GM21447 (cell line): ENCODE results near the gene CASK.

Experiments used
- ATAC-seq: cut with Tn5 transposase; IDR thresholded peaks from one replicate; pipeline ENCODE4 v1.9.1; 2021; ENCODE audit not compliant: unreplicated experiment

CASK gene

GRCh38 chrX:41923211-41923977, at the start of gene CASK:
TSS of gene CASK (minus strand) at chrX:41923554. CDS start at chrX:41922988, 566 bp downstream.
- peak; percentile 82 for ATAC-seq

GRCh38 chrX:41971346-41971745, 48.0 kb upstream of the CASK start:
- ATAC-seq = no peak

- no peak for ATAC-seq
Measured at GRCh38 chrX:41970419-41970818, 47.1 kb upstream of the CASK start.

GRCh38 chrX:41963348-41963747, 40.0 kb upstream of the CASK start:
- no peak for ATAC-seq

GRCh38 chrX:41960142-41960541, 36.8 kb upstream of the CASK start:
- no peak for ATAC-seq

GRCh38 chrX:41958861-41959260, 35.5 kb upstream of the CASK start:
- no peak for ATAC-seq

GRCh38 chrX:41956027-41956426, 32.7 kb upstream of the CASK start:
- ATAC-seq = no peak

- ATAC-seq = no peak
Measured at GRCh38 chrX:41952102-41952501, 28.7 kb upstream of the CASK start.

- no peak for ATAC-seq
Measured at GRCh38 chrX:41946989-41947612, 23.7 kb upstream of the CASK start.

GRCh38 chrX:41946235-41946634, 22.9 kb upstream of the CASK start:
- ATAC-seq = no peak

GRCh38 chrX:41935832-41936231, 12.5 kb upstream of the CASK start:
- no peak for ATAC-seq

- ATAC-seq = no peak
Measured at GRCh38 chrX:41933546-41933945, 10.2 kb upstream of the CASK start.

GRCh38 chrX:41932885-41933284, 9.5 kb upstream of the CASK start:
- ATAC-seq = no peak

GRCh38 chrX:41931591-41931990, 8.2 kb upstream of the CASK start:
- ATAC-seq = no peak

GRCh38 chrX:41923978-41924683, 777 bp upstream of the CASK start:
- no peak for ATAC-seq

- ATAC-seq = peak; percentile 16
Measured at GRCh38 chrX:41922431-41923151, 763 bp downstream of the CASK start.

GRCh38 chrX:41921492-41922430, 1.6 kb downstream of the CASK start:
- ATAC-seq = peak; percentile 14

GRCh38 chrX:41919870-41920269, 3.5 kb downstream of the CASK start:
- no peak for ATAC-seq

GRCh38 chrX:41917517-41917916, 5.8 kb downstream of the CASK start:
- no peak for ATAC-seq

- ATAC-seq = no peak
Measured at GRCh38 chrX:41913476-41913875, 9.9 kb downstream of the CASK start.
